Measurements from ENCODE around the gene DACH1.

DACH1 gene

DNA sequence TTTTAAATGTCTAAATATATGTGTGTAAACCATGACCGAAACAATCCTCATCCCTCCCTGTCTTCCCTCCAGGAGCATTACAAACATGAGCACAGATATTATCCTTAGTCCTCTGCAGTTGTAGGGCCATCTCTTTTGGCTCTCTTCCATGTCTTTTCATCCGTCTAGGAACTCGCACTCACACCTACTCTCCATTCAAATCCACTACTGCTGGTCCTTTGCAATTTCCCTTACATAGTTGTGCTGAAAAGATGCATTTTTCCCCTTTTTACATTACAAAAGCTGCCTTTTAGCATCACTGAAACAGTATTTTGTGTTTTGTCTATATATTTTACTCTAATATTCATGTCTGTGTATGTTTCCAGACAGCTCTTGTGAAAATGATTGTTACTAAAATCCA is 237.8 kb downstream of the DACH1 start:
- H3K36me3 ChIP-seq (replicated peaks): no peaks in the 10 kb centered on the region
- H3K4me3 ChIP-seq: no peak overlapping the region
- no peaks in the 10 kb centered on the region for H3K9me3 ChIP-seq
- in situ Hi-C loops (cut with MboI; ENCODE audit: low sequenced_read_pairs): no loop called here
- peaks cover 42% of the 10 kb centered on the region for H3K4me1 ChIP-seq
- peak; percentile 67 to 99 for DNase-seq (ENCODE audit: low spot score in 2 of 2)
- H3K27me3 ChIP-seq (ENCODE audit: low read depth): no peaks in the 10 kb centered on the region

DNA sequence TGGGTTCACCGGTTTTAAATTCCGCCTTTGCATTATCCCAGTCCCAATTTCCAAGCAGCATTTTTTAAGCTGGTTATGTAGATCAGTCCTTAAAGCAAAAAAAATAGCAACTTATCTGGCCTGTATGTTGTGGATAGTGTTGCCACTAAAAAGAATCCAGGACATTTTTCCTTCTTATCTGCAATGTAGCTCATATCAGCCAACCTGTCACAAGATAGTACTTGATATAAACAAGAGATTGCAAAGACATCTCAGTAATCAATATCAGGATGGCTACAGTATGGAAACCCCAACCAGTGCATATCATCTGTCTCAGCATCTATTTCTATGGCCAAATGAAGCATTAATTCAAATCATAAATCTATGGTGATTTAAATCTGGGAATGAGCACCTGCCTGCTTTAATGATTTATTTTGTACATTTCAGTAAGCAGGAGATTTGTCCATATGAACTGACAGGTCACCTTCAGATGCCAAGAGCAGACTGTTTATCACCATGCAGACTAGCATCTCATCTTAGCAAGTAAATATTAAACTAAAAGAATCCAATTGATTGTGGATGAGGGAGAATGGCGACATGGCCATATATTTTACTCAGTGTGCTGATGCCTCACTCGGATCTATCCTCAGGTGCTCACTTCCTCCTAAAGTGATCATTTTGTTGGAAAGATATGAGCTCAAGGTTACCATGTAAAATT is 240.4 kb downstream of the DACH1 start:
- Histone ChIP-seq H3K9me3 (no peaks in the 10 kb centered on the region), H3K27me3 (ENCODE audit: low read depth) (no peaks in the 10 kb centered on the region), H3K36me3 (replicated peaks) (no peaks in the 10 kb centered on the region), H3K4me3 (no peak overlapping the region), H3K4me1 (peaks cover 37% of the 10 kb centered on the region)
- in situ Hi-C loops (cut with MboI; ENCODE audit: low sequenced_read_pairs): no loop called here
- no peak for DNase-seq (ENCODE audit: low spot score in 2 of 2)

DNA sequence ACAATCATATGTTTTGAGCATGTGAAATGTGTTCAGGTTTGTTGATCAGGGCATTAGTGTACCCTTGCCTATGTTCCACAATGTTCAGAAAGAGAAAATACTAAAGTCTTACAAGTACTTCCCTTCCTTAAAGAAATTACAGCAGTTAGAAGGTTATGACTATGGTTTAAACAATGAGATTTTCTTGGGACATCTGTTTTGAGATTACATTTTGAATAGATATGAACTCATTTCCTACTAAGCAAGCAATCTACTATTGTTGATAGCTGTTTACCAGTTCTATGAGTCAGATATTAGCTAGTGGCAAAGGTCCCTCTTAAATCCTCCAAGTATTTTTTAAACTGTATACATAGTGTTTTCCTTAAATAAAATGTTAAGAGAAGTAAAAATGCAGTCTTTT is 241.3 kb downstream of the DACH1 start:
- no peak overlapping the region for H3K4me3 ChIP-seq
- H3K4me1 ChIP-seq: peaks cover 45% of the 10 kb centered on the region
- in situ Hi-C loops (cut with MboI; ENCODE audit: low sequenced_read_pairs): no loop called here
- no peak for DNase-seq (ENCODE audit: low spot score in 2 of 2)
- no peaks in the 10 kb centered on the region for H3K9me3 ChIP-seq
- no peaks in the 10 kb centered on the region for H3K36me3 ChIP-seq (replicated peaks)
- H3K27me3 ChIP-seq (ENCODE audit: low read depth): no peaks in the 10 kb centered on the region

DNA sequence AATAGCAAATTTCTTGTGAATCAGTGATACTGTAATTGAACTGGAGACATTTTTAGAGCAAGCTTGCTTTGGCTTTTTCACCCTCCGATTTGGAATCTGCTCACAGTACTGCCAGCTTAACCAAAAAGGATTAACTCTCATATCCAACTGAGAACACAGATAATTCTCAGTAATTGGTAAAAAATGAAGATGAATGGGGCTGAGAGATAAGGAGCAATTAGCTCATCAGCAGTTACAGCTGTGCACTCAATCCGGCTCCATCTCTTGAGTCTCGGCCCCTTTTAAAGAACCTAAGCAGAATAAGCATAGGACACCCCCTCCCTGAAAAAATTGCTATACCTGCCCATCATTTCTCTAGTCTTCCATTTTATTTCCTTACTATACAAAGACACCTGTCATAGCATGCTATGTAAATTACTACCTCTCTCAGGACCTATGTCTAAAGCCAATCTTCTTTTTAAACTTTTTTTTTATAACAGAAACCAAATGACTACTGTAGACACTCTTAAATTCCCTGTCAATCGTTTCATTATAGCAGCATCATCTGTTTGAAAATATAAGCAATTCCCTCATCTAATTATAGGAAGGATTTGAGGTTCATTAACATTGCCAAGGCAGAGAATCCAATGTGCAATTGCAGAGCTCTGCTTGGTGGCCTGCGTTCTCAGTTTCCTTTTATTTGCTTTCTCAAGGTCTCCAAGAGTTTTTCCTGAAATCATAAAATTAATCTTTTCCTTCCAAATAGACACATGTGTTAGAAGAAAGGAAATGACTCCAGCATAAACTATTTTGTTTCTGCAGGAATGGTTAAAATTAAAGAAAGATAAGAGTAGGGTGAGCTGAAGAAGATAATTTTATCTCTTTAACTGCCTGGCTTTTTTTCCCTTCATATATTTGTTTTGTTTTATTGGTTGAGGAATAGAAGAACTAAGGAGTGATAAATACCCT is 242.1 kb downstream of the DACH1 start:
- Histone ChIP-seq H3K9me3 (no peaks in the 10 kb centered on the region), H3K4me1 (peaks cover 48% of the 10 kb centered on the region), H3K4me3 (no peak overlapping the region), H3K36me3 (replicated peaks) (no peaks in the 10 kb centered on the region), H3K27me3 (ENCODE audit: low read depth) (no peaks in the 10 kb centered on the region)
- no peak for DNase-seq (ENCODE audit: low spot score in 2 of 2)
- in situ Hi-C loops (cut with MboI; ENCODE audit: low sequenced_read_pairs): no loop called here

DNA sequence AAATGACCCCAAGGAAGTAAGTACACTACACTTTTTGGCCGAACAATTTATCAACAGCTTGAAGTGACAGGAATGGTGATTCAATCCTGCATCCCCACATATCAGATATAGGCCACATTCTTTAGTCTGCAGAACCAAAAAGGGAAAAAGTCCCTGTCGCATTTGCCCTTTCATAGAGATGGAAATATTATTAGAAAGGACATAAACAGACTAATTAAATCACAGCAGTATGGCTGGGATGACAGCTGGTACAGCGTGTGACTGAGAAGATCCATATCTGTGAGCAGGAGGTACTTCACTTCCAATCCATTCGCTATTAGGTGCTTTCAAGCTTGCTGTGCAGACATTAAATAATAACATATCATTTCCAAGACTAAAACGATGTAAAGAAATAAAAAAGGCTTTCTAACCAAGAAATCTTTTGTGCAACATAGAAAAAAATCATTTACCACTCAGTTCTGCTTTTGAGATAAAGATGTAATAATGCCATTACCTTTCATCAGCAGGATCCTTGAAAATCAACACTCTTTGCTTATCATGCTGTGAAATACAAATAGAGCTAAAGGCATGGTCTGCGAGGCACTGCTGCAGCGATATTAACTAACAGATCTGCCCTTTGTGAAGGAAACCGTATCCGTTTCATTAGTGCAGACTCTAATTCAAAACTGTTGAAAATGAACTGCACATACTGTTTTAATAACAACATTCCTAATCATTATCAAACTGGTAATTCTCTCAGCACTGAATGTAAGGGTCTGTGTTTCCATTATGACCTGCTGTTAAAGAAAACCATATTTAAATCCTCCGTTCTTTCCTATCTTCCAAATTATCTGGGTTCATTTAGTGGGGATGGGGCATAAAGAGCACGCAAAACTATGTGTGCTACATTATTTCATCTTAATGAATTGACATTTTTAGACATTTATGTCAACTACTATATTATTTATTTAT is 245.6 kb downstream of the DACH1 start:
- H3K27me3 ChIP-seq (ENCODE audit: low read depth): no peaks in the 10 kb centered on the region
- in situ Hi-C loops (cut with MboI; ENCODE audit: low sequenced_read_pairs): no loop called here
- H3K9me3 ChIP-seq: no peaks in the 10 kb centered on the region
- no peak for DNase-seq (ENCODE audit: low spot score in 2 of 2)
- H3K4me1 ChIP-seq: peaks cover 61% of the 10 kb centered on the region
- no peaks in the 10 kb centered on the region for H3K36me3 ChIP-seq (replicated peaks)
- H3K4me3 ChIP-seq: no peak overlapping the region

DNA sequence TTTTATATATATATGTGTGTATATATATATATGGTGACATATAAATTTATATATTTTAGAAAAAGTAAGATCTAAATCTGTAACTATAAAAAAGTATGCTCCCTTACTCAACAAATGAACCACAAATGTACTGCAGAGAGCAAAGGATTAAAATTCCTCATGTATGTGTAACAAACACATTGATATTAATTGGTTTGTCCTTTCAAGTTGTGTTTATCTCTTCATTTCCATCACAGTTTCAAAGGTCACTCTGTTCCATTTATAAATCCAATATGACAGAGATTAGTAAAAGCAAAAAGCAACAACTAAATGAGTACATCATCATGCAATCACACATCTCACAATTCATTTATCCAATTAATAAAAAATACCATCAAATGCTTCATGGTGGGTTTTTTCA is 247.9 kb downstream of the DACH1 start:
- no peaks in the 10 kb centered on the region for H3K36me3 ChIP-seq (replicated peaks)
- H3K4me3 ChIP-seq: no peak overlapping the region
- no peaks in the 10 kb centered on the region for H3K27me3 ChIP-seq (ENCODE audit: low read depth)
- peak in 1 of 2 experiments; percentile 85 for DNase-seq (ENCODE audit: low spot score in 2 of 2)
- in situ Hi-C loops (cut with MboI; ENCODE audit: low sequenced_read_pairs): no loop called here
- no peaks in the 10 kb centered on the region for H3K9me3 ChIP-seq
- peaks cover 44% of the 10 kb centered on the region for H3K4me1 ChIP-seq

DNA sequence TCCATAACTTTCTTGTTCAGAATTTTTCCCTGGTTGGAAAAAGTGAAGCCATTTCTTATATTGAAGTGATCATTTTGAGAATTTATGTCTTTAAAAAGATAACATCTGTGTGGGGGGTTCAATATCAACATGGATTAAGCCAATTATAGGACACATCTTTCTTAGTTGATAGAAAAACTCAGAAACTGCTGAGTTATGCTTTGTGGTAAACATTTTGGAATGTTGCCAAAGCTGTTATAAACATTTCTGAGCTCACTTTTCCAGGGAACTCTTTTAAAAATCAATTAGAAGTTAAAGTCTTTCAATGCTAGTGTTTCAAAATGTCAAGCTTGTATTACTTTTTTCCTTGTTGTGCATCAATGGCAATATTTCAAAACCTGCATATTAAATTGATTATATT is 248.8 kb downstream of the DACH1 start:
- H3K36me3 ChIP-seq (replicated peaks): no peaks in the 10 kb centered on the region
- in situ Hi-C loops (cut with MboI; ENCODE audit: low sequenced_read_pairs): no loop called here

DNA sequence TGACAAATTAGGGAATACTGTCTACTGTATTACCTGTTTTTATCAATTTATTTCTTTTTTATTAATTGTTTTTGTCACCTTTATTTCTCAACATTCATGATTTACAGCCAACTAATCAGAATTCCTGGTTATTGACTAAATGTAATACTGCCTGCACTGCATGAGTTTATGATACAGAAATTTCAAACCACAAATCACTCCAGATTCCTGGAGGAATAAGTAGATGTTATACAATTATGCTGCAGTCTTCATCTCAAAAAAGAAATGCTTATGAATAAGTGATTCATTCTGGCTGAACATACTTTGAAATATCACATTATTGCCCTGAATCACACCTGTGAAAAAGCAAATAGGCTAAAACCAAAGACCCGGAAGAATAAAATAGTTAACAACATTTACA is 249.7 kb downstream of the DACH1 start:
- in situ Hi-C loops (cut with MboI; ENCODE audit: low sequenced_read_pairs): no loop called here
- H3K27me3 ChIP-seq (ENCODE audit: low read depth): no peaks in the 10 kb centered on the region
- peaks cover 53% of the 10 kb centered on the region for H3K4me1 ChIP-seq
- DNase-seq (ENCODE audit: low spot score in 2 of 2): no peak
- H3K36me3 ChIP-seq (replicated peaks): no peaks in the 10 kb centered on the region
- no peak overlapping the region for H3K4me3 ChIP-seq
- H3K9me3 ChIP-seq: no peaks in the 10 kb centered on the region

More for the DNA sequence above, 248.8 kb downstream of the DACH1 start:
- H3K4me3 ChIP-seq: no peak overlapping the region
- peaks cover 44% of the 10 kb centered on the region for H3K4me1 ChIP-seq
- no peaks in the 10 kb centered on the region for H3K27me3 ChIP-seq (ENCODE audit: low read depth)
- no peak for DNase-seq (ENCODE audit: low spot score in 2 of 2)
- no peaks in the 10 kb centered on the region for H3K9me3 ChIP-seq

DNA sequence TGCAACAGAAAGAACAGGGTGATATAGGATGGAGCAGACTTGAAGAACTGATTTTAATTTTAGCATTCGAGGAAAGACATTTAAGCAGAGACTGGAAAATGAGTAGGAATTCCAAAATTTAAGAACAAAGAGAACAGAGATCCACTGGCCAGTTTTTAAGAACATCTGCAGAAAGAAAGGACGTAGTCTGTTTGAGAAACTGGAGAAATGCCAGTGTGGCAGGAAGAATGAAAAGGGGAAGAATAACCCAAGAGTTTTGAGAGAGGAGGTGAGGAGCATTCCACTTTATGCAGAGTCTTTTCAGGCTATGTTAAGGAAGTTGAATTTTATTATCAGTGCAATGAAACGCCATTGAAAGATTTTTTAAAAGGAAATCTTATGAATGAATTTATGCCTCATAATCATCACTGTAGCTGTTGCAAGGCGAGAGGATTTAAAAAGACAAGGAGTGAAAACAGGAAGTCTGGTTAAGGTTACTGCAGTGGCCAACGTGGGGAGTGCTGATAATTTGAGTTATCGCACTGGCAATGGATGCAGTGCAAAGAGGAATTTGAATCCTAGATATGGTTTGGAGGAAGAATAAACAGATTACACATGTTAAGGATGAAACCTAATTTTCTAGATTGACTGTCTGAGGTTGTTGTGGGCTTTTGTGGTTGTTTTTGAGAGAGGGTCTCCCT is 253.8 kb downstream of the DACH1 start:
- DNase-seq (ENCODE audit: low spot score in 2 of 2): no peak
- Histone ChIP-seq H3K9me3 (no peaks in the 10 kb centered on the region), H3K4me3 (no peak overlapping the region), H3K36me3 (replicated peaks) (no peaks in the 10 kb centered on the region), H3K27me3 (ENCODE audit: low read depth) (no peaks in the 10 kb centered on the region), H3K4me1 (peaks cover 53% of the 10 kb centered on the region)
- in situ Hi-C loops (cut with MboI; ENCODE audit: low sequenced_read_pairs): no loop called here

DNA sequence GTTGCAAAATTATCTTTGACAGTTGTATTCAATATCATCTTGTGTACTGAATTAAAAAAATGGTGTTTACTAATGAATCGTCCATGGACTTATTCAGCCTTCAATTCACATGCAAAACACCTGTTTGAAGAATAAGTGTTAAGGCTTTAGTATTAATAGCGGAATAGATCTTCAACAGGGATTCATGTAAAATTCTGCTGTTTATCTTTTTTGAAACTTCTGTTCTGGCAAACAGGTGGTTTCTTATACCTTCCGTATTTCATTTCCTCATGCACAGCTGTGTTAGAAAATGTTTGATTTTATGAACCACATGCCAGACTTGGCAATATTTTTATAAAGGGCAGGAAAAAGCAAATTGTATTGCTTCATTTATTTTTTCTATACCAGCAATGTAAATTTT is 255.7 kb downstream of the DACH1 start:
- Histone ChIP-seq H3K27me3 (ENCODE audit: low read depth) (no peaks in the 10 kb centered on the region), H3K4me1 (peaks cover 63% of the 10 kb centered on the region), H3K36me3 (replicated peaks) (no peaks in the 10 kb centered on the region), H3K9me3 (no peaks in the 10 kb centered on the region), H3K4me3 (no peak overlapping the region)
- DNase-seq (ENCODE audit: low spot score in 2 of 2): peak in 1 of 2 experiments; percentile 50
- in situ Hi-C loops (cut with MboI; ENCODE audit: low sequenced_read_pairs): no loop called here

DNA sequence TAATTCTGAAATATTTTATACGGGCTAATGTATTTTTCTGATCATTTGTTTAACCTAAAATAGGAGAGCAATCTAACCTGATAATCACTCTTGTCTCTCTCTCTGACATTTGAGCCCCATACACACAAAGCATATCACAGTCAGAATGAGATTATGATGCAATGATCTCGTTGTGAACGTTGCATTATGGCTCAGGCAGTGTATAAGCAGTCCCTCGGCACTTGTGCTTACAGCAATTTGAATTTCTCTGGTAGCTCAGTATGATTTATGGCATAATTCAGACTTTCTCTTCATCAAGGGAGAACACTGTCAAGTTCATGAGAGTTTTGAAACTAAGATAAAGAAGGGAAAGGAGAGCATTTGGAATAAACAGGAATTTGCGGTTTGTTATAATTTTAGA is 256.1 kb downstream of the DACH1 start:
- Histone ChIP-seq H3K4me1 (peaks cover 66% of the 10 kb centered on the region), H3K9me3 (no peaks in the 10 kb centered on the region), H3K27me3 (ENCODE audit: low read depth) (no peaks in the 10 kb centered on the region), H3K4me3 (no peak overlapping the region), H3K36me3 (replicated peaks) (no peaks in the 10 kb centered on the region)
- in situ Hi-C loops (cut with MboI; ENCODE audit: low sequenced_read_pairs): no loop called here
- DNase-seq (ENCODE audit: low spot score in 2 of 2): peak; percentile 54 to 81

DNA sequence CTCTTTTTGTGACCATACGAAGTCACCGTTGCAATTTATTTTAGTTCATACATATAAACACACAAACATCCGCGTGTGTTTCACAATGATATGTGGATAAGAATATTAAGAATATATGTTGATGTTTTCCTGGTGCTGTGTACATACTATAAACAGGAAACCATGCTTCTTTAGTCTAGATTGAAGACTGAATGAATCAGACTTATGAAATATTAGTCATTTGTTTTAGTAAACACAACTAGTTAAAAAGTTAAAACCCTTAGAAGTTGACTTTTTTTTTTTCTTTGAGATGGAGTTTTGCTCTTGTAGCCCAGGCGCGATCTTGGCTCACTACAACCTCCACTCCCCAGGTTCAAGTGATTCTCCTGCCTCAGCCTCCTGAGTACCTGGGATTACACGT is 257.7 kb downstream of the DACH1 start:
- in situ Hi-C loops (cut with MboI; ENCODE audit: low sequenced_read_pairs): no loop called here
- no peak for DNase-seq (ENCODE audit: low spot score in 2 of 2)

DNA sequence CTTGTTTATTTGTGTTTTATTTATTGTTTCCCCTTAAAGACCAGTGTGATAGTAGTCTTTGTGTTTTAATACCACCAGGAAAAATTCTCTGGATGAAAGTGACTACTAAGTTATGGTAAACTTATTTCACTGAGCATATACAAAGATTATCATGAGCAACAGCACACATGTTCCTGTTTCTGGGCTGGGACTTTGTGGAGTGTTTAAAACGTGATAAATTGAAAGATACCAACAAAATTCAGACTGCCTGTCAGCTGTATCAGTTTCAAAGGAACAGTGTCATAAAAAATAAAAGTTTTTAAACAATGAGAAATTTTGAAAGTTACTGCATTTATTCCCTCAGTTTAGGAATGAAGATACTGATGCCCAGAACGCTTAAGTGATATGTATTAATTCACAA is 259.4 kb downstream of the DACH1 start:
- Histone ChIP-seq H3K4me1 (peaks cover 63% of the 10 kb centered on the region), H3K27me3 (ENCODE audit: low read depth) (no peaks in the 10 kb centered on the region), H3K4me3 (no peak overlapping the region), H3K36me3 (replicated peaks) (no peaks in the 10 kb centered on the region), H3K9me3 (no peaks in the 10 kb centered on the region)
- in situ Hi-C loops (cut with MboI; ENCODE audit: low sequenced_read_pairs): no loop called here
- DNase-seq (ENCODE audit: low spot score in 2 of 2): no peak

More for the DNA sequence above, 257.7 kb downstream of the DACH1 start:
- Histone ChIP-seq H3K27me3 (ENCODE audit: low read depth) (no peaks in the 10 kb centered on the region), H3K4me3 (no peak overlapping the region), H3K9me3 (no peaks in the 10 kb centered on the region), H3K36me3 (replicated peaks) (no peaks in the 10 kb centered on the region), H3K4me1 (peaks cover 66% of the 10 kb centered on the region)

All from HAP-1 (cell line).